ENCODE measurements around the gene WDR82.

- TF ChIP-seq CTCF (IDR thresholded peaks at IDR 0.05) (no peak), POLR2A (IDR thresholded peaks at IDR 0.05) (no peak)
Measured at GRCh38 chr3:52295671-52296208, 17.3 kb upstream of the WDR82 start.
